ENCODE results near the gene SMAD6.

Gene SMAD6

GRCh38 chr15:66729331-66729951 lies 27.4 kb downstream of the SMAD6 start:
- no peaks in the 10 kb centered on the region for H3K36me3 Mint-ChIP-seq (ENCODE audit: low read depth)
- DNase-seq (no peak), ATAC-seq (no peak)
- H3K4me1 Mint-ChIP-seq = no peaks in the 10 kb centered on the region
- no peak overlapping the region for H3K4me3 Mint-ChIP-seq
- peaks cover 2% of the 10 kb centered on the region for H3K27me3 Mint-ChIP-seq
- no peaks in the 10 kb centered on the region for H3K9me3 Mint-ChIP-seq
- H3K27ac Mint-ChIP-seq = no peak overlapping the region

- Mint-ChIP-seq H3K27me3 (no peaks in the 10 kb centered on the region), H3K4me3 (no peak overlapping the region), H3K36me3 (ENCODE audit: low read depth) (no peaks in the 10 kb centered on the region), H3K4me1 (no peaks in the 10 kb centered on the region), H3K9me3 (no peaks in the 10 kb centered on the region), H3K27ac (no peak overlapping the region)
- no peak for DNase-seq
- ATAC-seq = no peak
These were observed 28.4 kb downstream of the SMAD6 start for GRCh38 chr15:66730168-66731021.

GRCh38 chr15:66733976-66734375 lies 31.9 kb downstream of the SMAD6 start:
- Mint-ChIP-seq H3K27me3 (no peaks in the 10 kb centered on the region), H3K4me3 (no peak overlapping the region), H3K4me1 (no peaks in the 10 kb centered on the region), H3K36me3 (ENCODE audit: low read depth) (no peaks in the 10 kb centered on the region), H3K27ac (no peak overlapping the region), H3K9me3 (no peaks in the 10 kb centered on the region)
- DNase-seq (no peak), ATAC-seq (no peak)

GRCh38 chr15:66734961-66735908 lies 33.2 kb downstream of the SMAD6 start:
- Mint-ChIP-seq H3K9me3 (no peaks in the 10 kb centered on the region), H3K27me3 (no peaks in the 10 kb centered on the region), H3K27ac (no peak overlapping the region), H3K36me3 (ENCODE audit: low read depth) (no peaks in the 10 kb centered on the region), H3K4me1 (no peaks in the 10 kb centered on the region), H3K4me3 (no peak overlapping the region)
- no peak for DNase-seq
- ATAC-seq = no peak

- Mint-ChIP-seq H3K4me1 (no peaks in the 10 kb centered on the region), H3K4me3 (no peak overlapping the region), H3K9me3 (no peaks in the 10 kb centered on the region), H3K27me3 (no peaks in the 10 kb centered on the region), H3K27ac (no peak overlapping the region), H3K36me3 (ENCODE audit: low read depth) (no peaks in the 10 kb centered on the region)
- DNase-seq = no peak
- no peak for ATAC-seq
These were observed 33.9 kb downstream of the SMAD6 start for GRCh38 chr15:66735909-66736305.

- DNase-seq (no peak), ATAC-seq (no peak)
- Mint-ChIP-seq H3K27ac (no peak overlapping the region), H3K36me3 (ENCODE audit: low read depth) (no peaks in the 10 kb centered on the region), H3K27me3 (no peaks in the 10 kb centered on the region), H3K9me3 (no peaks in the 10 kb centered on the region), H3K4me3 (no peak overlapping the region), H3K4me1 (no peaks in the 10 kb centered on the region)
These were observed 35.4 kb downstream of the SMAD6 start for GRCh38 chr15:66737243-66738010.

GRCh38 chr15:66738116-66738515 lies 36.1 kb downstream of the SMAD6 start:
- Mint-ChIP-seq H3K4me3 (no peak overlapping the region), H3K27me3 (no peaks in the 10 kb centered on the region), H3K9me3 (no peaks in the 10 kb centered on the region), H3K36me3 (ENCODE audit: low read depth) (no peaks in the 10 kb centered on the region), H3K4me1 (no peaks in the 10 kb centered on the region), H3K27ac (no peak overlapping the region)
- DNase-seq (no peak), ATAC-seq (no peak)

GRCh38 chr15:66738595-66738994 lies 36.6 kb downstream of the SMAD6 start:
- ATAC-seq (no peak), DNase-seq (no peak)
- H3K4me1 Mint-ChIP-seq = no peaks in the 10 kb centered on the region
- H3K9me3 Mint-ChIP-seq = no peaks in the 10 kb centered on the region
- H3K27me3 Mint-ChIP-seq = no peaks in the 10 kb centered on the region
- H3K36me3 Mint-ChIP-seq (ENCODE audit: low read depth) = no peaks in the 10 kb centered on the region
- no peak overlapping the region for H3K27ac Mint-ChIP-seq
- H3K4me3 Mint-ChIP-seq = no peak overlapping the region

- Mint-ChIP-seq H3K27ac (no peak overlapping the region), H3K9me3 (no peaks in the 10 kb centered on the region)
These were observed 37.3 kb downstream of the SMAD6 start for GRCh38 chr15:66739287-66739686.

GRCh38 chr15:66740802-66741201 lies 38.8 kb downstream of the SMAD6 start:
- no peak for ATAC-seq
- DNase-seq = no peak
- Mint-ChIP-seq H3K27ac (no peak overlapping the region), H3K9me3 (no peaks in the 10 kb centered on the region), H3K4me1 (no peaks in the 10 kb centered on the region), H3K36me3 (ENCODE audit: low read depth) (no peaks in the 10 kb centered on the region), H3K4me3 (no peak overlapping the region), H3K27me3 (no peaks in the 10 kb centered on the region)

More at GRCh38 chr15:66739287-66739686, 37.3 kb downstream of the SMAD6 start:
- H3K27me3 Mint-ChIP-seq = no peaks in the 10 kb centered on the region
- no peaks in the 10 kb centered on the region for H3K4me1 Mint-ChIP-seq
- DNase-seq = no peak
- H3K4me3 Mint-ChIP-seq = no peak overlapping the region
- no peaks in the 10 kb centered on the region for H3K36me3 Mint-ChIP-seq (ENCODE audit: low read depth)
- ATAC-seq = no peak

- no peak for ATAC-seq
- H3K4me1 Mint-ChIP-seq = no peaks in the 10 kb centered on the region
- no peak overlapping the region for H3K27ac Mint-ChIP-seq
- H3K27me3 Mint-ChIP-seq = no peaks in the 10 kb centered on the region
- DNase-seq = no peak
- no peaks in the 10 kb centered on the region for H3K9me3 Mint-ChIP-seq
- no peaks in the 10 kb centered on the region for H3K36me3 Mint-ChIP-seq (ENCODE audit: low read depth)
- no peak overlapping the region for H3K4me3 Mint-ChIP-seq
These were observed 39.6 kb downstream of the SMAD6 start for GRCh38 chr15:66741646-66742045.

- no peaks in the 10 kb centered on the region for H3K9me3 Mint-ChIP-seq
These were observed 40.2 kb downstream of the SMAD6 start for GRCh38 chr15:66742286-66742685.

GRCh38 chr15:66743204-66743603 lies 41.2 kb downstream of the SMAD6 start:
- DNase-seq (no peak), ATAC-seq (no peak)
- Mint-ChIP-seq H3K27me3 (no peaks in the 10 kb centered on the region), H3K4me1 (no peaks in the 10 kb centered on the region), H3K9me3 (no peaks in the 10 kb centered on the region), H3K27ac (no peak overlapping the region), H3K36me3 (ENCODE audit: low read depth) (no peaks in the 10 kb centered on the region), H3K4me3 (no peak overlapping the region)

More at GRCh38 chr15:66742286-66742685, 40.2 kb downstream of the SMAD6 start:
- no peaks in the 10 kb centered on the region for H3K4me1 Mint-ChIP-seq
- no peak overlapping the region for H3K27ac Mint-ChIP-seq
- H3K27me3 Mint-ChIP-seq = no peaks in the 10 kb centered on the region
- no peak for ATAC-seq
- no peak for DNase-seq
- no peaks in the 10 kb centered on the region for H3K36me3 Mint-ChIP-seq (ENCODE audit: low read depth)
- H3K4me3 Mint-ChIP-seq = no peak overlapping the region
